MV-4-11 (cell line): Measurements from ENCODE around the gene OXCT2.
"Not testable (repeated sequence)": the region's sequence is repeated elsewhere in the genome, so short reads cannot be mapped to it uniquely, and the experiment has no call there.

Experiments
- DNase-seq: peaks from one replicate; lab custom pipeline; 2025; lab: John Stamatoyannopoulos, UW

OXCT2 gene

GRCh38 chr1:39787468-39787867 is 16.3 kb upstream of the OXCT2 start:
- no peak for DNase-seq

- DNase-seq, result not testable (repeated sequence)
Measured at GRCh38 chr1:39787108-39787375, 15.9 kb upstream of the OXCT2 start.

GRCh38 chr1:39786303-39787107 is 15.4 kb upstream of the OXCT2 start:
- not testable (repeated sequence) for DNase-seq

- DNase-seq, result not testable (repeated sequence)
Measured at GRCh38 chr1:39782685-39783084, 11.5 kb upstream of the OXCT2 start.

GRCh38 chr1:39782103-39782502 is 11.0 kb upstream of the OXCT2 start:
- DNase-seq, result no peak

- DNase-seq, result no peak
Measured at GRCh38 chr1:39781349-39781715, 10.2 kb upstream of the OXCT2 start.

GRCh38 chr1:39779821-39780220 is 8.7 kb upstream of the OXCT2 start:
- no peak for DNase-seq

GRCh38 chr1:39779137-39779536 is 8.0 kb upstream of the OXCT2 start:
- no peak for DNase-seq

- not testable (repeated sequence) for DNase-seq
Measured at GRCh38 chr1:39778463-39779099, 7.4 kb upstream of the OXCT2 start.

- DNase-seq, result not testable (repeated sequence)
Measured at GRCh38 chr1:39777896-39778295, 6.7 kb upstream of the OXCT2 start.

- DNase-seq, result no peak
Measured at GRCh38 chr1:39777306-39777705, 6.2 kb upstream of the OXCT2 start.

- no peak for DNase-seq
Measured at GRCh38 chr1:39776886-39777285, 5.7 kb upstream of the OXCT2 start.

- DNase-seq, result peak; percentile 65
Measured at GRCh38 chr1:39776400-39776713, 5.2 kb upstream of the OXCT2 start.

- DNase-seq, result not testable (repeated sequence)
Measured at GRCh38 chr1:39775676-39776399, 4.7 kb upstream of the OXCT2 start.

- not testable (repeated sequence) for DNase-seq
Measured at GRCh38 chr1:39775141-39775540, 4.0 kb upstream of the OXCT2 start.

GRCh38 chr1:39773369-39773979 is 2.3 kb upstream of the OXCT2 start:
- not testable (repeated sequence) for DNase-seq

- DNase-seq, result not testable (repeated sequence)
Measured at GRCh38 chr1:39770100-39771021, 787 bp downstream of the OXCT2 start.

- DNase-seq, result not testable (repeated sequence)
Measured at GRCh38 chr1:39769502-39769901, 1.6 kb downstream of the OXCT2 start.

- not testable (repeated sequence) for DNase-seq
Measured at GRCh38 chr1:39766466-39766865, 4.7 kb downstream of the OXCT2 start.

GRCh38 chr1:39764512-39764911 is 6.6 kb downstream of the OXCT2 start:
- DNase-seq, result not testable (repeated sequence)

GRCh38 chr1:39763619-39764374 is 7.4 kb downstream of the OXCT2 start:
- DNase-seq, result not testable (repeated sequence)
